GM12874 (cell line): ENCODE data around the gene CALHM1.

Source experiments
- CTCF ChIP-seq: IDR thresholded peaks from 2 replicates; pipeline ENCODE4 v1.5.1; 2011; ENCODE audit warnings: low read depth, mild to moderate bottlenecking, control low read depth, low read length, moderate library complexity; ENCODE audit not compliant: insufficient read depth

The CALHM1 gene

GRCh38 chr10:103444478-103444877, 14.2 kb downstream of the CALHM1 start:
- no peak for TF ChIP-seq CTCF

DNA sequence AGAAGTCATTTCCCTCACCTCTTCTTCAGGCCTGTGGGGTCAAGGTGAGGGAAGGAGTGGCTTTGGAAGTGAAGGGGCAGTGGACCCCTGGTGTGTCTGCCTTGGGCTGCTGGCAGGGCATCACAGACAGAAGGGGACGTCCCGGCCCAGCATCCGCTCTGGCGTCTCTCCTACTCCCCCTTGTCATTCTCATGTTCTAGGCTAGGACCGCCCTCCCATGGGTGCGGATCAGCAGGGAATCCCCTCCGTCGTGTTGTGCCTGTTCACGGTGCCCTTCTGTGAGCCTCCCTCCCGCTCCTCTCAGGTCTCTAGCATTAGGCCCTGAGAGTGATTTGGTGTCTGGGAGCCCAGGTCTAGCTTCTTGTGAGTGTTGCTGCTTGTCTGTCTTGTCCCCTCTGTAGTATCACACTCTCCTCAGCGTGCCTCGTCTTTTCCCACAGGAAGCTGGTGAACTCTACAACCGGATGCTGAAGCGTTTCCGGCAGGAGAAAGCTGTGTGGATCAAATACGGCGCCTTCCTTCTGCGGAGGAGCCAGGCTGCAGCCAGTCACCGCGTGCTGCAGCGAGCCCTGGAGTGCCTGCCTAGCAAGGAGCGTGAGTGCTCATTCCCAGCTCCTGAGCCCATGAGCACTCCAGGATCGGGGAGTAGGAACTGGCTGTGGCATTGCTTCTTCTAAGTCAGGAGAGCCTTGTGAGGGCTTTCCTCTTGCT, 15.1 kb downstream of the CALHM1 start:
- TF ChIP-seq CTCF = no peak

DNA sequence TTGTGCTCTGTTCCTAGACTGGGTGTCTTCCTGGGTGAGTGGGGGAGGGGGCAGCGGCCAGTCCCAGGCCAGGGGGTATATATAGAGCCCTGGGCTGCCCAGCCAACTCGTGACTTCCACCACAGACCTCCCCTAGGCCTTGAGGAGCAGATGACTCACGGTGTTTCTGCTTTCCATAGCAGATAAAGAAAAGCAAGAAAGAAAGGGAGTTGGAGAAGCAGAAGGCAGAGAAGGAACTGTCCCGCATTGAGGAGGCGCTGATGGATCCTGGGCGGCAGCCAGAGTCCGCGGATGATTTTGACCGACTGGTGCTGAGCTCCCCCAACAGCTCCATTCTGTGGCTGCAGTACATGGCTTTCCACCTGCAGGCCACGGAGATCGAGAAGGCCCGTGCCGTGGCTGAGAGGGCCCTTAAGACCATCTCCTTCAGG, 16.7 kb downstream of the CALHM1 start:
- no peak for TF ChIP-seq CTCF

GRCh38 chr10:103441611-103442010, 17.1 kb downstream of the CALHM1 start:
- TF ChIP-seq CTCF = no peak

DNA sequence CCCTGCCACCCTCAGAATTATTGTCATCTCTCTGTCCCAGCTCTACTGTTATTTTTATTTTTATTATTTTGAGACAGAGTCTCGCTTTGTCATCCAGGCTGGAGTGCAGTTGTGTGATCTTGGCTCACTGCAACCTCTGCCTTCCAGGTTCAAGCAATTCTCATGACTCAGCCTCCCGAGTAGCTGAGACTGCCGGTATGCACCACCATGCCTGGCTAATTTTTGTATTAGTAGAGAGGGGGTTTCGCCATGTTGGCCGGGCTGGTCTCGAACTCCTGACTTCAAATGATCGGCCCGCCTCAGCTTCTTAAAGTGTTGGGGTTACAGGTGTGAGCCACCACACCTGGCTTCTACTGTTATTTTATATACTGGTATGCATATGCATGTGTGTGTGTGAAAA, 17.5 kb downstream of the CALHM1 start:
- no peak for TF ChIP-seq CTCF

DNA sequence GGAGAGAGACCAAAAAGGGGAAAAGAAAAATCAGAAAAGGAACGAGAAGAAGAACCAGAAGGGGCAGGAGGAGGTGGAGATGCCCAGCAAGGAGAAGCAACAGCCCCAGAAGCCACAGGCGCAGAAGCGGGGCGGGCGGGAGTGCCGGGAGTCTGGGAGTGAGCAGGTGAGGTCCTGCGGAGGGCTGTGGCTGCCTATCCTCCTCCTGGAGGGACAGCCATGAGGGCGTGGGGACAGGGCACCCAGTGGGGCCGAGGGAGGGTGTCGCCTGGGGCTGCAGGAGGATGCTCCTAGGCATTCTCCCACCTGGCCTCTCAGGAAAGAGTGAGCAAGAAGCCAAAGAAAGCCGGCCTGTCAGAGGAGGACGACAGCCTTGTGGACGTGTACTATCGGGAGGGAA, 18.3 kb downstream of the CALHM1 start:
- no peak for TF ChIP-seq CTCF

DNA sequence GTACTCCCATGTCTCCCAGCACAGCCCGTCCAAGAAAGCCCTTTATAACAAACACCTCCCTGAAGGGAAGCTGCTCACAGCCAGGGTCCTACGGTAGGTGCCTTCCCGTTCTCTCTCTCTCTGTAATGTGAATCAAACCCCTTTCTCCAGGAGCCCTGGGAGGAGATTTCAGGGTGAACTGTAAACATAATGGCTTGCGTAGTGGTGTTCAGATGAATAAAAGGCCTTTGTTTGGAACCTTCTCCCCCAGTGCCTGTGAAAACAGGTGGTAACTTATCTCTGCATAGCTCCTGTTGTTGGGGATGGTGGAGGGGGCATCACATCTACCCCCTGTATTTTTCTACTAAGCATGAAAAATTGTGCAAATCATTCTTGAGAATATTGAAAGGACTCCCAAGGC, 18.9 kb downstream of the CALHM1 start:
- no peak for TF ChIP-seq CTCF
